Right atrium auricular region (tissue), 2 donors: ENCODE results near the gene ARHGEF3. TPM values are rescaled to one million over a fixed set of nuclear protein-coding genes. Genes with fewer than 3 reads are reported as not detected.

ENCODE experiments used
- DNase-seq: peaks from one replicate; pipeline ENCODE4 v3.0.0-alpha.2; 2019; ENCODE audit warnings: low spot score
- H3K27ac ChIP-seq, 2 donors: fragments of 200-600 bp; sonication (generic); 1 replicate in 1 of 2; 2 replicates in 1 of 2; pipeline ENCODE4 v1.5.1; 2016 to 2019
- H3K27me3 ChIP-seq, 2 donors: fragments of 200-600 bp; sonication (generic); one replicate each; pipeline versions ENCODE4 v1.5.1 to v1.6.0; 2017 to 2019
- H3K36me3 ChIP-seq: fragments of 200-600 bp; sonication (generic); one replicate; pipeline ENCODE4 v1.5.1; 2016
- H3K4me1 ChIP-seq, 2 donors: fragments of 200-600 bp; sonication (generic); one replicate each; pipeline versions ENCODE4 v1.5.1 to v1.6.0; 2017 to 2019
- H3K4me3 ChIP-seq, 2 donors: fragments of 200-600 bp; sonication (generic); 1 replicate in 1 of 2; 2 replicates in 1 of 2; pipeline ENCODE4 v1.5.1; 2017 to 2019; ENCODE audit warnings: mild to moderate bottlenecking in 1 of 2, moderate library complexity in 1 of 2
- H3K9me3 ChIP-seq, 2 donors: fragments of 200-600 bp; sonication (generic); one replicate each; pipeline ENCODE4 v1.5.1; 2019
- total RNA-seq, 2 donors: library from RNA; depleted of rRNA; stranded (reverse); fragments of >200 nt; gene quantifications; one replicate each; pipeline ENCODE4 v1.1.0, GENCODE V29; 2016
- TF ChIP-seq, protein P1 (sequence below), 2 donors: fragments of 200-600 bp; sonication (generic); IDR thresholded peaks; one replicate each; pipeline ENCODE4 v1.5.1; 2019; ENCODE audit warnings: antibody characterized with exemption in 2 of 2

The ARHGEF3 gene
- total RNA-seq, 2 donors from 2014 or later = 16.1 to 21.7 TPM

DNA sequence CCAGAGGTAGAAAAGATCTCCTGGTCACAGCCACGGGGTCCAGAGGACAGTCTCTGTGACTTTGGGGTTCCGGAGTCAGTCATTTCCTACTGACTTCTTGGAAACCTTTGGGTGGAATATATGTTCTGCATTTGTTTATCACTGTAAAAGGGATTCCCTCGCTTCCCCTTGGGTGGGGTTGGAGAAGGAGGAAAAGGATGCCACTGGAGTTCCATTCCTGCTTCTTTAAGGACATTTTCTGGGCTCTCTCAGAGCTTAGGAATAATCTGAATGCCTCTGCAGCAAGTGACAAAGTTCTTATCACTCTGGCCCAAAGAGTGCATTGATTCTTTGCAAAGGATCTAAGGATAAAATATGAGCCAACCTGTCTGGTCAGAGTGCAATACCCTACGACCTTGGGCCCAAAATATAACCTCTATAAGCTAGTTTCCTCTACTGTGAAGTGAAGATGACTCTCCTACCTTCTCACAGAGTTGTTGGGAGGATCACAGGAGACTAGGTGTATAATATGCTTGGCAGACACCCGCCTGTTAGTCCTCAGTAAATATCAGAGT lies 17.2 kb downstream of the ARHGEF3 start:
- H3K27ac ChIP-seq = peak overlapping the region; percentile 44 to 76
- no peaks in the 10 kb centered on the region for H3K9me3 ChIP-seq
- no peak for DNase-seq
- H3K4me1 ChIP-seq = peaks cover 0 to 75% of the 10 kb centered on the region in 2 donors
- H3K4me3 ChIP-seq = no peak overlapping the region
- H3K36me3 ChIP-seq = no peaks in the 10 kb centered on the region
- H3K27me3 ChIP-seq = no peaks in the 10 kb centered on the region
- TF ChIP-seq, protein P1, sequence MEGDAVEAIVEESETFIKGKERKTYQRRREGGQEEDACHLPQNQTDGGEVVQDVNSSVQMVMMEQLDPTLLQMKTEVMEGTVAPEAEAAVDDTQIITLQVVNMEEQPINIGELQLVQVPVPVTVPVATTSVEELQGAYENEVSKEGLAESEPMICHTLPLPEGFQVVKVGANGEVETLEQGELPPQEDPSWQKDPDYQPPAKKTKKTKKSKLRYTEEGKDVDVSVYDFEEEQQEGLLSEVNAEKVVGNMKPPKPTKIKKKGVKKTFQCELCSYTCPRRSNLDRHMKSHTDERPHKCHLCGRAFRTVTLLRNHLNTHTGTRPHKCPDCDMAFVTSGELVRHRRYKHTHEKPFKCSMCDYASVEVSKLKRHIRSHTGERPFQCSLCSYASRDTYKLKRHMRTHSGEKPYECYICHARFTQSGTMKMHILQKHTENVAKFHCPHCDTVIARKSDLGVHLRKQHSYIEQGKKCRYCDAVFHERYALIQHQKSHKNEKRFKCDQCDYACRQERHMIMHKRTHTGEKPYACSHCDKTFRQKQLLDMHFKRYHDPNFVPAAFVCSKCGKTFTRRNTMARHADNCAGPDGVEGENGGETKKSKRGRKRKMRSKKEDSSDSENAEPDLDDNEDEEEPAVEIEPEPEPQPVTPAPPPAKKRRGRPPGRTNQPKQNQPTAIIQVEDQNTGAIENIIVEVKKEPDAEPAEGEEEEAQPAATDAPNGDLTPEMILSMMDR (IDR thresholded peaks at IDR 0.05) = no peak

DNA sequence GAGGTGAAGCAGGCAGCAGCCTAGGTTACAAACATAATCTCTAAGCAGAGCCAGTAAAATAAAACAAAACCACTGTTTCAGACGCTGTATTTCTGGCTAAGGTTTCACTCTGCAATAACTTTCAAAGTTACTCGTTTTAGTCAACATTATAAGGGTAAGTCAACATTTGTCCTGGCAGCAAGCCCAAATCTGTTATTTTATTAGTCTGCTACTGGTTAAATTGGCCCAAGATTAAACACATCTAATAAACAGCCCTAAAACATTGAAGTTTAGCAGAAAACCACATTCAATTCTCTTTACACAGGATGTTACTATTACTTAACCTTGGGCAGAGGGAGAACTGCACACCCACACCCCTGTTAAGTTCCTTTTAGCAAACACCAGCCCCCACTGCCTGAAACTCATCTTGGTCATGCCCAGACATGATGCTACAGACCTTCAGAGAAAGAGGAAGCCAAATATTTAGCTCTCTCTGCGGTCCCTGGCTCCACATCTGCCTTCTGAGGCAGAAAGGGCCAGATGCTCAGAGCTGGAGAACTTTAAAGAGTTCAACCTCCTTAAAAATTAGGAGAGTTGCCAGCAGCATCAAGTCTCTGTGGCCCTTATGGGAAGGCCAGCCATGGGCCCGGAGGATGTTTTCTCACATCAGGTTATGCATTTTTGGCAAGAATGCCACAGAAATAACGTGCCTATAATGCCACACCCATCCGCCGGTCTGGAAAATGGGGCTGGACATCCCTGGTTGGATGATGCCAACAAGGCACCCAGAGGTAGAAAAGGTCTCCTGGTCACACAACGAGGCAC lies 17.9 kb downstream of the ARHGEF3 start:
- no peaks in the 10 kb centered on the region for H3K36me3 ChIP-seq
- peak overlapping the region; percentile 44 to 76 for H3K27ac ChIP-seq
- H3K4me3 ChIP-seq = no peak overlapping the region
- TF ChIP-seq, protein P1 (IDR thresholded peaks at IDR 0.05) = no peak
- no peaks in the 10 kb centered on the region for H3K9me3 ChIP-seq
- H3K27me3 ChIP-seq = no peaks in the 10 kb centered on the region
- no peak for DNase-seq
- peaks cover 0 to 68% of the 10 kb centered on the region in 2 donors for H3K4me1 ChIP-seq

DNA sequence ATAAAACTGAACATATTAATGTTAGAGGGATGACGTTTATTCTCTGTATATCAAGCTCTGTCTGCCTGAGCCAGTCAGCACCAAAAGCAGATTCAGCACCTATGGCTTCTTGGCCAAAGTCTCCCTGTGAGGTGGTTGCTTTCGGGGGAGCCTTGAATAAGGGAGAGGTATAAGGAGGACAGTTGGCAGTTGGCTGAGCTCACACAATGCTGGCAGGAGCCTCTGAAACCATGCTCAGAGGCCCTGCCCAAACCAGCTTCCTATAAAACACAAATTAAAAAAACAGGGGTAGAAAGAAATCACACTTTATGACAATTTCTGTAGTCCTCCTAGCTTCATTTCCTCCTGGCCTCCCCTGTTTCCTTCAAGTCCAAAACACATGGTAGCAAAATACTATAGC lies 18.8 kb downstream of the ARHGEF3 start:
- Histone ChIP-seq H3K36me3 (no peaks in the 10 kb centered on the region), H3K4me3 (no peak overlapping the region), H3K9me3 (no peaks in the 10 kb centered on the region), H3K4me1 (peaks cover 0 to 61% of the 10 kb centered on the region in 2 donors), H3K27ac (peak overlapping the region; percentile 44 to 76), H3K27me3 (no peaks in the 10 kb centered on the region)
- TF ChIP-seq, protein P1 (IDR thresholded peaks at IDR 0.05) = no peak
- DNase-seq = no peak

DNA sequence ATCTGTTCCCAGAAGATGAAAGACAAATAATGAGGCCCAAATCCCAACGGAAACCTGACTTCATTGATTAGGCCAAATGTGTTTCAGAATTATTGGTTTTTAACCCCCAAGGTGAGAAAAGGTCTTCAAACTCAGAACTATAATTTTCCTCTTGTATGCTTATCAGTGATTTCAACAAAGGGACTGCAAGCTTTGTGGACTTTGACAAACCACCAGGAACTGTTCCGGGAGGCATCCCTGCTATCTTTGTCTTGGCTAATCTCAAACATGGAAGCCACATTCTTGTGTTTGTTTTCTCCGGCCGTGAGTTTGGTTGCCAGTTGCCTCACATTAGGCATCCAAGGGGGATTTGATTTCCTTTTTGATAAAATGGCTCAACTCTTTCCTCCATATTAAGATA lies 19.5 kb downstream of the ARHGEF3 start:
- TF ChIP-seq, protein P1 (IDR thresholded peaks at IDR 0.05) = no peak
- Histone ChIP-seq H3K36me3 (no peaks in the 10 kb centered on the region), H3K9me3 (no peaks in the 10 kb centered on the region), H3K4me1 (peaks cover 0 to 61% of the 10 kb centered on the region in 2 donors), H3K27ac (peak overlapping the region; percentile 23 to 76), H3K27me3 (no peaks in the 10 kb centered on the region), H3K4me3 (no peak overlapping the region)
- DNase-seq = no peak

GRCh38 chr3:56781762-56782161 lies 20.0 kb downstream of the ARHGEF3 start:
- Histone ChIP-seq H3K4me1 (peaks cover 0 to 61% of the 10 kb centered on the region in 2 donors), H3K36me3 (no peaks in the 10 kb centered on the region), H3K4me3 (no peak overlapping the region), H3K27me3 (no peaks in the 10 kb centered on the region), H3K27ac (peak overlapping the region; percentile 4 to 23), H3K9me3 (no peaks in the 10 kb centered on the region)
- TF ChIP-seq, protein P1 (IDR thresholded peaks at IDR 0.05) = no peak
- DNase-seq = no peak
